ENCODE data around the gene FOXC1.

The FOXC1 gene

DNA sequence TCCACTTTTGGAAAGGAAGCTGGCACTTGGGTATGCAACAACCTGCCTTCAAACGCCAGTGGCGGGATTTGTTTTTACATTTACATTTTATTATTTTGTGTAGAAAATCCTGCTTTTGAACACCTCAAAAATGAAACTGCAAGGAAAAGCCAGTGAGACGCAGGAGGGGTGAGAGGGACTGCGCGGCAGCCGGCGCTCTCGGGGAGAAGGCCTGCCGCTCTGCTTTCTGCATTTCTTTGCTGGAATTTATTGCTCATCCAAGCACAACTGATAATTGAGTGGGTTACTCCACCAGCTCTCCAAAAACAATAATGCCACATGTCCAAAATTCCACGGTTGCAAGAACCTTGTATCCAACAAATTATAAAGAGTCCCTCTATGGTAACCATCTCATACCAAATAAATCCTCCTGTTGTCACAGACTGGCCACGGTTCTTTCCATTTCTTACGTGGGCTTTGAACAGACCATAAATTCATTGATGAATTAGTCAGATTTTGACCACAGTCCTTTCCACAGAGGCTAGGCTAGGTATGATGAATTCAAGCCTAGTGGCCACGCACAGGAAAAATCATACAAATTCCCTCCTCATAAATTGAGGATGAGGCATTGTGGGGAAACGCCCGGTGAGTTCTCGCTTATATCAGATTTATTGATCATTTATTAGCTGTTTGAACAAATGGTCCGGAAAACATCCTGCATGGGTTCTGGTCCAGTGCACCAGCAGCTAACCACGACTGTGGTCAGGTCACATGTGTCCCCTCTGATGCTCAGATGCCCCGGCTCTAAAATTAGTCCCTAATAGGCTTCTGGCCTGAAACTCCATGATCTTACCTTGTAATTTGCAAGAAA is 31.6 kb upstream of the FOXC1 start:
- peaks cover 3% of the 10 kb centered on the region for H3K27me3 Mint-ChIP-seq

DNA sequence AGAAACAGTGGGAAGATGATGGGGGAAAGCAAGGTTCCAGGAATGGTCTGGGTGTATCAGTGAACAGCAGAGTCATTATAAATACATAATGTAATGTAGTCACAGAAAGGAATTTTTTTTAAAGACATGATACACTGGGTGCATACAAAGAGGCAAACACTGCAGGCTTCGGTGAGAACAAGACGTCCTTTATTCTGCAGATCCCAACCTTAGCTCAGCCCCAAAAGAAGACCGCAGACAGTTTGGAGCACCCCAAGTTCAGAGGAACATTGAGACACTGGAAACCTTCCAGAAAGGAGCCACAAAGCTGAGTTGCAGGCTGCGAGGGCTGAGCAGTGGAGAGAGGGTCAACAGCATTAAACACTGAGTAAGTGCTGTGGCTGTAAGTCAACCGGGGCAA is 30.6 kb upstream of the FOXC1 start:
- Mint-ChIP-seq H3K27me3 (peaks cover 3% of the 10 kb centered on the region), H3K36me3 (ENCODE audit: low read depth) (no peaks in the 10 kb centered on the region), H3K4me1 (ENCODE audit: low read depth) (no peaks in the 10 kb centered on the region), H3K4me3 (no peak overlapping the region), H3K27ac (no peak overlapping the region), H3K9me3 (no peaks in the 10 kb centered on the region)

More for the DNA sequence above, 31.6 kb upstream of the FOXC1 start:
- Mint-ChIP-seq H3K27ac (no peak overlapping the region), H3K36me3 (ENCODE audit: low read depth) (no peaks in the 10 kb centered on the region), H3K9me3 (no peaks in the 10 kb centered on the region), H3K4me1 (ENCODE audit: low read depth) (no peaks in the 10 kb centered on the region), H3K4me3 (no peak overlapping the region)

DNA sequence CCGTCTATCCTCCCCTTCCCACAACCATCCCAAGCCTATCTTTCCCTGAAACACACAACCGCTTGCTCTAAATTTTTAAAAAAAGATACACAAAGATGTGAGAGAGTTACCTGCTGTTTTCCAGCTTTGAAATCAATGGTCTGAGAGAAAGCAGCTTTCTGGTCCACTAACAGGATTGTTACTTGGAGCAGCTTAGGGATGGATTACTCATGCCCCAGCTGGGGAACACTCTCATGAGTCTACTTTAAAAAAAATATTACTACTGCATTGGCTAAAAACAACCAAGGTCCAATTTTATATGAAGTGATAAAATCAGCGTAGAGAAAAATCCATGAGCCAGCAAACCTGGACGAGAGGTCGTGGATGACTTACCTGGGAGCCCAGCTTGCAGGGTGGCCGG is 29.6 kb upstream of the FOXC1 start:
- Mint-ChIP-seq H3K4me3 (no peak overlapping the region), H3K4me1 (ENCODE audit: low read depth) (no peaks in the 10 kb centered on the region), H3K9me3 (no peaks in the 10 kb centered on the region), H3K27me3 (peaks cover 3% of the 10 kb centered on the region), H3K36me3 (ENCODE audit: low read depth) (no peaks in the 10 kb centered on the region), H3K27ac (no peak overlapping the region)

DNA sequence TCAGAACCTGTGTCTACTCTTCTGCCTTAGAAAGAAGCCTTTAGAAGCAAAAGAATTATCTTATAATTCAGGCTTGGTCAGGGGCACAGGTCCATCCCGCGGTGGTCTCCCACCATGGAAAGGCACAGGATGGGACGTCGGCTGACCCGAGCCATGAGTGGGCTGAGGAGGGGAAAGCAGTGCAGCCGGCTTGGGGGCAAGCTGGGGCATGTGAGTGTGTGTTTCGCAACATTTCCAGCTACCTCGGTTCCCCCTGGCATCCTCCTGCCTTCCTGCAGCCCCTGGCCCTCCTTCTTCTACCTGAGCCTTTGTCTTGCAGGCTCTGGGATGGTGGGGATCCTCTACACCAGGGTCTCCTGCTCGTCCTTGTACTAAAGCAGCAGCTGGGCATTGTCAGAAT is 29.1 kb upstream of the FOXC1 start:
- peaks cover 3% of the 10 kb centered on the region for H3K27me3 Mint-ChIP-seq
- no peak overlapping the region for H3K4me3 Mint-ChIP-seq
- H3K27ac Mint-ChIP-seq, result no peak overlapping the region
- H3K36me3 Mint-ChIP-seq (ENCODE audit: low read depth), result no peaks in the 10 kb centered on the region
- no peaks in the 10 kb centered on the region for H3K4me1 Mint-ChIP-seq (ENCODE audit: low read depth)
- H3K9me3 Mint-ChIP-seq, result no peaks in the 10 kb centered on the region

DNA sequence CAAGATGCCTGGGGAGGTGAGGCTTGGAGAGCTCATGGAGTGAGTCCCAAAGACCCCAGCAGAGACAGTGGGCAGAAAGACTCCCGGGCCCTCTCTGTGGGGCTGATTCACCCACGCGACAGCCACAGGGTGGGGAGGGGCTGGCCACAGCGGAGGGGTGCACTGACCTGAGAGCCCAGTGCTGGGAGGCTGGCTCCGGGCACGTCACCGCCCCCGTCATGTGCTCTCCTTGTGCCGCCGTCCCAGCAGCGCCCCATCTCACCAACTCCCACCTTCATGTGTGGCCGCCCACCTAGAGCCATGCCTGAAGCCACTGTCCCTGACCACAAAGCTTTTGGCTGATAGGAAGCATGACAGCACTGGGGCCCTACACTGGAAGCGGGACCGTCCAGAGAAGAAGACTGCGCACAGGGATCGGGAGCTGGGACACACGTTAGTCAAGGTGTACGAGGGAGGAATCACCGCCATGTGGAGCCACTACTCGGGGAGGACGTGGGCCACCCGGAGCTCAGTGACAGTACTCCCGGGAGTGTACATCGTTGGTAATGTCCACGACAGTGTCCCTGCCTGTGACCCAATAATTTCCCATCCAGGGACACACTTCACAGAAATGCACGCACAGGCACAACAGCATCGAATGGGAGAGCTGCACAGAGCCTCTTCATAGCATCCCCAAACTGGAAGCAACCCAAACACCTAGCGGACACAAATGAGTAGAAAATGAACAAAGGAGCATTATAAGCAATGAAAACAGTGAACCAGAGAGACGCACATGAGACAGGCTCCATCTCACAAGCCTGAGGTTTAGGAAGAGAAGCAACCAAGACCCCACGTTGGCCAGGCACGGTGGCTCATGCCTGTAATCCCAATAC is 28.4 kb upstream of the FOXC1 start:
- no peak overlapping the region for H3K27ac Mint-ChIP-seq
- no peaks in the 10 kb centered on the region for H3K36me3 Mint-ChIP-seq (ENCODE audit: low read depth)
- H3K4me3 Mint-ChIP-seq, result no peak overlapping the region
- no peaks in the 10 kb centered on the region for H3K4me1 Mint-ChIP-seq (ENCODE audit: low read depth)
- H3K27me3 Mint-ChIP-seq, result peaks cover 3% of the 10 kb centered on the region
- H3K9me3 Mint-ChIP-seq, result no peaks in the 10 kb centered on the region

DNA sequence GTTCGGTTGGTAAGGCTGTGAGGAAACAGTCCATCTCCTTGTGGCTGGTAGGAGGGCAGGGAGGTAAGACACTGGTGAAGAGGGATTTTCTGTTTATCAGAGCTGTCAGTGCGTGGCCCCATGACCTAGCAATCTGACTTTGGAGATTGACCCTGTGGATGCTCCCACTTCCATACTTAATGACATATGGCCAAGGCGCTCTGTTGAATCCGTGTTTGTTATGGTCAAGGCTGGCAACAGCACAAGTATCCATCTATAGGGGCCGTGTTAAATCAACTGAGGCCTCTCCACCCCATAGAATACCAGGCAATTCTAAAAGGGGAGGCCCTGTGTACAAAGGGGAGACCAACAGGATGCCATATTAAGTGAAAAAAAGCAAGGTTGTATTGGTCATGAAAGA is 25.6 kb upstream of the FOXC1 start:
- H3K27me3 Mint-ChIP-seq, result peaks cover 8% of the 10 kb centered on the region
- H3K9me3 Mint-ChIP-seq, result no peaks in the 10 kb centered on the region
- H3K27ac Mint-ChIP-seq, result no peak overlapping the region
- no peak overlapping the region for H3K4me3 Mint-ChIP-seq
- no peaks in the 10 kb centered on the region for H3K36me3 Mint-ChIP-seq (ENCODE audit: low read depth)
- no peaks in the 10 kb centered on the region for H3K4me1 Mint-ChIP-seq (ENCODE audit: low read depth)

- H3K27ac Mint-ChIP-seq, result no peak overlapping the region
- H3K27me3 Mint-ChIP-seq, result peaks cover 18% of the 10 kb centered on the region
Measured at GRCh38 chr6:1584996-1585668, 24.6 kb upstream of the FOXC1 start.

GRCh38 chr6:1585669-1586049 is 24.1 kb upstream of the FOXC1 start:
- Mint-ChIP-seq H3K9me3 (no peaks in the 10 kb centered on the region), H3K4me1 (ENCODE audit: low read depth) (no peaks in the 10 kb centered on the region), H3K27me3 (peaks cover 23% of the 10 kb centered on the region), H3K27ac (no peak overlapping the region), H3K36me3 (ENCODE audit: low read depth) (no peaks in the 10 kb centered on the region), H3K4me3 (no peak overlapping the region)

More at GRCh38 chr6:1584996-1585668, 24.6 kb upstream of the FOXC1 start:
- H3K4me3 Mint-ChIP-seq, result no peak overlapping the region
- no peaks in the 10 kb centered on the region for H3K9me3 Mint-ChIP-seq
- no peaks in the 10 kb centered on the region for H3K36me3 Mint-ChIP-seq (ENCODE audit: low read depth)
- no peaks in the 10 kb centered on the region for H3K4me1 Mint-ChIP-seq (ENCODE audit: low read depth)

DNA sequence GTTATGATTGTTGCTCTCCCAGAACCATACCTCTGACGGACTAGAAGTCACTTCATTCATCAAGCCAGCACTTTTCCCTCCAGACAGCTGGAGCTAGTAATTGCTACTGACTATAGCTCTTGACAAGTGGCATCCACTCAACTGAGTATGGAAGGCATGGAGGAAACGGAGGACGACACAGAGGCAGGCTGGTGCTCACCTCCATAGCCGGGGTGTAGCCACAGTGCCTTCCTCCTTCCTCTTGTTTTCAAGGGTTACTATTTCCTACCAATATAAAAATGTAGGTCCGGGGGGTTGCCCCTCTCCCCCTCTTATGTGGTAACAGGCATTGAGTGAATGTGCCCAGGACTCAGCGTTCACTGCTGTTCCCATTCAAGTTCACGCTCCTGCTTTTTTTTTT is 23.5 kb upstream of the FOXC1 start:
- no peaks in the 10 kb centered on the region for H3K4me1 Mint-ChIP-seq (ENCODE audit: low read depth)
- no peak overlapping the region for H3K27ac Mint-ChIP-seq
- no peaks in the 10 kb centered on the region for H3K36me3 Mint-ChIP-seq (ENCODE audit: low read depth)
- H3K27me3 Mint-ChIP-seq, result peaks cover 24% of the 10 kb centered on the region
- H3K9me3 Mint-ChIP-seq, result no peaks in the 10 kb centered on the region
- no peak overlapping the region for H3K4me3 Mint-ChIP-seq

- Mint-ChIP-seq H3K9me3 (no peaks in the 10 kb centered on the region), H3K27ac (no peak overlapping the region), H3K27me3 (peaks cover 24% of the 10 kb centered on the region), H3K4me3 (no peak overlapping the region), H3K36me3 (ENCODE audit: low read depth) (no peaks in the 10 kb centered on the region), H3K4me1 (ENCODE audit: low read depth) (no peaks in the 10 kb centered on the region)
Measured at GRCh38 chr6:1586861-1587450, 22.8 kb upstream of the FOXC1 start.

DNA sequence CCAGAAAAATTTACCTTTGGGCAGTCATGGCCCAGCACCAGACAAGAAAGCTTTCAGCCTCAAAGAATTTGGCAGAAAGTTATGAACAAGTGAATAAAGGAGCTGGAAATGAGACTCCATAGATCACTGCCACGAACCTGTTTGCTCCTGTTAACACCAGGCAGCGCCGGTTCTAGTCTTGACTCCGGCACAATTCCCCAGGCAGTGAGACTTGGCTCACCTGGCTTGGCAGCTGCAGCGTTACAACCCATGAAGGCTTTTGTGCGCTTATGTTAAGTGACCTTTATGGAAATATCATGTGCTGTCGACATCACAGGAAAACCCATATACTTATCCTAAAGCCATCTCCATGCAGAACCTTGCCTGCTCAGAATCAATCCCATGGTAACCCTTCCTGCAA is 22.2 kb upstream of the FOXC1 start:
- no peak overlapping the region for H3K27ac Mint-ChIP-seq
- no peaks in the 10 kb centered on the region for H3K9me3 Mint-ChIP-seq
- no peaks in the 10 kb centered on the region for H3K4me1 Mint-ChIP-seq (ENCODE audit: low read depth)

DNA sequence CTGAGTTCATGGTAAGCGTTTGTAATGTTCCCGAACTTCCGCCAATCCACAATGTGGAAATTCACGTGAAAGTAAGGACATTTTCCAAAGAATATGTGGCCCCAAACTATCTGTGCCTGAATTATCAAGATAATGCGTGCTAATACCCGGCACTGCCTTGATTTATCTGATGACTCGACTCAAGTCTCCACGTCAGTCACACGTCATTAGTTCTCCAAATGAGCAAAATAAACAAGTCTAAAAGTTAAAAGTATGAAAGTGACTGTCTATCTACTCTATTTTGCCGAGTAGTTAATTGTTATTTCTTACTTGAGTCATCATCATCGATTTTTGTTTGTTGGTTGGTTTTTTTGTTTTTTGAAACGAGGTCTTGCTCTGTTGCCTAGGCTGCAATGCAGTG is 21.7 kb upstream of the FOXC1 start:
- Mint-ChIP-seq H3K27me3 (peaks cover 31% of the 10 kb centered on the region), H3K27ac (no peak overlapping the region), H3K9me3 (no peaks in the 10 kb centered on the region), H3K4me3 (no peak overlapping the region), H3K36me3 (ENCODE audit: low read depth) (no peaks in the 10 kb centered on the region), H3K4me1 (ENCODE audit: low read depth) (no peaks in the 10 kb centered on the region)

More for the DNA sequence above, 22.2 kb upstream of the FOXC1 start:
- Mint-ChIP-seq H3K27me3 (peaks cover 27% of the 10 kb centered on the region), H3K4me3 (no peak overlapping the region), H3K36me3 (ENCODE audit: low read depth) (no peaks in the 10 kb centered on the region)

GRCh38 chr6:1589208-1589607 is 20.5 kb upstream of the FOXC1 start:
- H3K9me3 Mint-ChIP-seq, result no peaks in the 10 kb centered on the region
- H3K36me3 Mint-ChIP-seq (ENCODE audit: low read depth), result no peaks in the 10 kb centered on the region
- H3K4me1 Mint-ChIP-seq (ENCODE audit: low read depth), result no peaks in the 10 kb centered on the region
- no peak overlapping the region for H3K4me3 Mint-ChIP-seq
- H3K27me3 Mint-ChIP-seq, result peaks cover 37% of the 10 kb centered on the region
- H3K27ac Mint-ChIP-seq, result no peak overlapping the region

- H3K36me3 Mint-ChIP-seq (ENCODE audit: low read depth), result no peaks in the 10 kb centered on the region
- peaks cover 41% of the 10 kb centered on the region for H3K27me3 Mint-ChIP-seq
- no peaks in the 10 kb centered on the region for H3K4me1 Mint-ChIP-seq (ENCODE audit: low read depth)
- H3K9me3 Mint-ChIP-seq, result no peaks in the 10 kb centered on the region
- H3K4me3 Mint-ChIP-seq, result no peak overlapping the region
- no peak overlapping the region for H3K27ac Mint-ChIP-seq
Measured at GRCh38 chr6:1590580-1590979, 19.1 kb upstream of the FOXC1 start.

DNA sequence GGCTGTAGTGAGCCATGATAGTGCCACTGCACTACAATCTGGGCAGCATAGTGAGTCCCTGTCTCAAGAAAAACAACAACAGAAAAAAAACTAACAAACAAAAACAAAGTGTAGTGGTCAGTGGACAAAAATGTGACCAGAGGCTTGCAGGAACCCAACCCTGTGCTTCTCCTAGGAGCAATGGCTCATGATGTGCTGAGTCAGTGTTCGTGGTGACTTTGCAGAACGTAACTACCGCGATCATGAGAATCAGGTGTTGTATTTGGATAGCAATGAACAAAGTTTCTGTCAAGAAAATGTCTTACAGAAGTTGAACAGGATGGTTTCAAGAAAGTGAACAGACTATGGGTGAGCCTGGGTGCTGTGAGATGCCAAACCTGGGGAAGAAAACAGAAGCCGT is 18.5 kb upstream of the FOXC1 start:
- H3K27ac Mint-ChIP-seq, result no peak overlapping the region
- H3K9me3 Mint-ChIP-seq, result no peaks in the 10 kb centered on the region
- H3K36me3 Mint-ChIP-seq (ENCODE audit: low read depth), result no peaks in the 10 kb centered on the region
- H3K4me3 Mint-ChIP-seq, result no peak overlapping the region
- peaks cover 46% of the 10 kb centered on the region for H3K27me3 Mint-ChIP-seq
- H3K4me1 Mint-ChIP-seq (ENCODE audit: low read depth), result no peaks in the 10 kb centered on the region
